GM19463 (cell line): Measurements from ENCODE around the gene PDE4D.

Experiments used
- ATAC-seq: cut with Tn5 transposase; IDR thresholded peaks from one replicate; pipeline ENCODE4 v1.9.1; 2021; ENCODE audit warnings: mild to moderate bottlenecking, moderate library complexity; ENCODE audit not compliant: unreplicated experiment

PDE4D gene

DNA sequence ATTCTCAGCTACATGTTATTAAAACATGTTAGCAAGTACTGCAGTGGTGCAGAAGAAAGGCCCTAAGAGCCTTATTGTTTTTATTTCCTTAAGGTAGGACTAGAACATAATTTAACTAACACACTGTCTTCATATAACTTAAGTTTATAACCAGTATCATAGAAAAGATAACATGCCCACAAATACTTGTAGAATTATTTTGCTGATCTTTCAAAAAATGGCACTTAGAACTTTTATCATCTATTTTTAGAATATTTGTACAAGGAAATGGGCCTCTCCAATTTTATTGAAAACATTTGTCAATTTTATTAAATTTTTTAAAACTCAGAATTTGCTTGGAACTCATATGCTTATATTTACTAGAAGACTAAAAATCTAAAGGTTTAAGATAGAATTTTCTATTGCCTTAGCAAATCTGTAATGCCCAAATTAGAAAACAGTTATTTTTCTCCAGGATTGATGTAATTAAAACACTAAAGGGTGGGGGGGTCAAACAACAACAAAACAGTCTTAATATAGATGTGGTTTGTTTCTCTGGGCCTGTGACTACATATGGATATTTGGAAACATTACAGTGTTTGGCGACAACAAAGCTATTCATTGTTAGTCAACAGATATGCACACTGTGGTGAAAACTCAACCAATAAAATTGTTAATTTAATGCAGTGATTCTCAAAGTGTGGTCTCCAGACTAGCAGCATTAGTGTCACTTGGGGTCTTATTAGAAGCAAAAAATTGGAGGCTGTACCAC is 360.4 kb downstream of the PDE4D start:
- no peak for ATAC-seq

DNA sequence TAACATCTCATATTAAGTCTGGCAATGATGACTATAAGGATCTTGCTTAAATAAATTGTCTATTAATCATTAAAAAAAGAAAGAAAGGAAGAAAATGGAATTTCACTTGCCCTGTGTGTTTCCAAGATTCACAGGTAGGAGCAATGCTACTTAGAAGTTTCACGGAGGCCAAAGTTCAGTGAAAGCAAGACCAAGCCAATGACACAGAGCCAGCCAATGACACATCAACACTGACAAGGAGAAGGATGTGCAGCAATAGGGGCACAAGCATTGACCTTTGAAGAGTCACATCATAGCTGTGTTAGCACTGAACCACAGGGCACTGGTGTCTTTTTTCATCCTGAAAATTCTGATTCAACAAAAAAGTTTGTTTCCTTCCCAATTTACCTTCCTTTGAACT is 364.3 kb downstream of the PDE4D start:
- ATAC-seq = no peak

DNA sequence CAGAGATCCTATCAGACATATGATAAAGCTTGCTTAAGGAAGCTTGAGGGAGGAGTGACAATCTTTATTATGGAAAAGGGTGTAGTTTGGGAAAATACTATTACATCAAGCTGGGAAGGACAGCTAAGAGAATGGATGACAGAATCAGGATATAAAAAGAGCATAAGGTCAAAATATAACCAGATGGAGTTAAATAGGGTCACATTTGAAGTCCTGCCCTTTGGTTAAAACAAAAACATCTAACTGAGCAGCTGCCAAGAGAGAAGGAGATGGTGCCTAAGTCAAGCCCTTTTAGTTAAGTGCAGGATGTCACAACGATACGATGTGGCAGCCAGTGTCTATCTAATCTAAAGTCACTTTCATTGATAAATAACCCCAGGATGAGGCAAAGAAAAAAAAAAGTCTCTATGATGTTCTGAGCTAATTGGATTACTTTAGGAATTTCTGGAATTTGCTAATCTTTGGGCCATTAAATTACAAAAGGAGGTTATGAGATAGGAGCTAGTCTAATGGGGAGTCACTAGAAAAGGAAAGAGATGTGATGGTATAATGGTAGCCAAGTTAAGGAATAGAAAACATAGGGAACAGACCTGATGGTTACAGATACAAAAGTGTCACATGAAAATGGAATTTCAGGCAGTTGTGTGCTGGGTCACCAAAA is 365.2 kb downstream of the PDE4D start:
- ATAC-seq = no peak

DNA sequence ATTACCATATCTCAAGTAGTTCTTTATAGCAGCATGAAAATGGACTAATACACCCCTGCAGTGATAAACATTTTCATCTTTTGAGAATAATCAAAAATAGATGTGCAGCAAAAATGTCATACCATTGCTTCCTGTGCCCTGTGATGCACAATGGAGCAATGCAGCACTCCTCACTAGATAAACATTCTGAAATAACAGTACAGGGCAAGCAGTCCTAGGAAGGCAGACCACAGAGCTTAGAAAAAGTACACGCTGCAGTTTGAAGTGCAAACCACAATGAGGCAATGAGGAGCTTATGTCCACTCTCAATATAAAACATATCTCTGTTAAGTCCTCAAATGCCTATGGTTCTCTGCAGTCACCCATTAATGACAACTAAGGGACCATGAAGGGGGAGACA is 367.6 kb downstream of the PDE4D start:
- no peak for ATAC-seq

DNA sequence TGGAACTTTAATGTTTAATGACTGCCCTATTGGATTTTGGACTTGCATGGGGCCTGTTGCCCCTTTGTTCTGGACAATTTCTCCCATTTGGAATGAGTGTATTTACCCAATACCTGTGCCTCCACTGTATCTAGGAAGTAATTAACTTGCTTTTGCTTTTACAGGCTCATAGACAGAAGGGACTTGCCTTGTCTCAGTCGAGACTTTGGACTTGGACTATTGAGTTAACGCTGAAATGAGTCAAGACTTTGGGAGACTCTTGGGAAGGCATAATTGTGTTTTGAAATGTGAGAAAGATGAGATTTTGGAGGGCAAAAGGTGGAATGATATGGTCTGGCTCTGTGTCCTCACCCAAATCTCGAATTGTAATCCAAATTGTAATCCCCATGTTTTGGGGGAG is 368.2 kb downstream of the PDE4D start:
- ATAC-seq = no peak

DNA sequence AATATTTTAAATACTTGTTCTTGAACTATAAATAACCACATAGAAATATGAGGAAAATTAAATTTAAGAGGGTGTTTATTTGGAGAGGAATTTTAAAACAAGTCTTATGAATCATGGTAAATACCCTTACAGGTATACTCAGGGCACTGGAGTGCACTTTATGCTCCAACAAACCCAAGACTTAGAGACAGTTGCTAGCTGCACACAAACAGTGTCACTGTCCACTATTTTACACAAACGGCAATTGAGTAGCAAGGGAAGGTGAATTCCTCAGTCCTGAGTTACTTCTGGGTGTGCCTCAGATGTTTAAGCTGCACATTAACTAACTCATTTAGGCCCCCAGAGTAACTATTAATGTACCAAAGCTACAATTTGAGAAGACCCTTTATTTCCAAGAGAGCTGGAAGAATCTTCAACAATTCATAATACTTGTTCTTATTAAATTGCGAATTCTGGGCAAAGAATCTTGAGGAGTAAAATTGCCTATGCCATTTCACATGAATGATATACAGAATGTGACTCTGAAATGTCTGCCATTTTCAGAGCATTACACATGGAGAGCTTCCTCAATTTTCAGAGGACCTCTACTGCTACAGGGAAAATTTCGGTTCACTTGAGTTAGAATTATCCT is 371.2 kb downstream of the PDE4D start:
- no peak for ATAC-seq

DNA sequence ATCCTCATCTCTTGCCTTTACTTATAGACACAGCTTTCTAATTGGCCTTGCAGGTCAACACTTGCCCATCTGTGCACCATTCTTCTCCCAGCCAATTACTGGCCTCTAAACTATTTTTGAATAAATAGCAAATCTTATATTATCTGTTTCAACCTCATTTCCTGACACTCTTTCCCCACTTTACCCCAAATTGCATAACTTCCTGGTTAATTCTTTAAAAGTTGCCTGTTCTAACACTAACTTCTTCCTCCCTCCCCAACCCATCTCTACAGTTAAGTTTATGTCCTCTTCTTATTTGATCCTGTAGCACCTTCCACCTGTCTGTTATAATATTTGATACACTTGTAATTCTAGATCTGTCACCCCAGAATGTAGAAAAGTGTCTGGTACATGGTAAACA is 372.1 kb downstream of the PDE4D start:
- ATAC-seq = no peak

DNA sequence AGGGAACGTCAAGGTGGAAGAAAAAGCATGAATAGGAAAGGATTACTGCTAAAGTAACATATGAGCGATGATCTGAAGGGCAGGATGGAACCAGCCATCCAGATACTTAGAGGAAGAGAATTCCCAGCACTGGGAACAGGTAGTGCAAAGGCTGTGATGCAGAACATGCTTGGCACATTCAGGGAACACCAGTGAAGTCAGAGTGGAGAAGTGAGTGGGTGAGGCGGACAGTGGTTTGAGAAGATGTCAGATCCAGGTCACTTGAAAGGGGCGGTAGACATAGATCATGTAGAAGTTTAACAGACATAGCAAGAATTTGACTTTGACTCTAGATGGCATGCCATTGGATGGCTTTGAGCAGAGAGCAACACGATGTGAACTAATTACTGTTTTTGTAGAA is 374.2 kb downstream of the PDE4D start:
- no peak for ATAC-seq

DNA sequence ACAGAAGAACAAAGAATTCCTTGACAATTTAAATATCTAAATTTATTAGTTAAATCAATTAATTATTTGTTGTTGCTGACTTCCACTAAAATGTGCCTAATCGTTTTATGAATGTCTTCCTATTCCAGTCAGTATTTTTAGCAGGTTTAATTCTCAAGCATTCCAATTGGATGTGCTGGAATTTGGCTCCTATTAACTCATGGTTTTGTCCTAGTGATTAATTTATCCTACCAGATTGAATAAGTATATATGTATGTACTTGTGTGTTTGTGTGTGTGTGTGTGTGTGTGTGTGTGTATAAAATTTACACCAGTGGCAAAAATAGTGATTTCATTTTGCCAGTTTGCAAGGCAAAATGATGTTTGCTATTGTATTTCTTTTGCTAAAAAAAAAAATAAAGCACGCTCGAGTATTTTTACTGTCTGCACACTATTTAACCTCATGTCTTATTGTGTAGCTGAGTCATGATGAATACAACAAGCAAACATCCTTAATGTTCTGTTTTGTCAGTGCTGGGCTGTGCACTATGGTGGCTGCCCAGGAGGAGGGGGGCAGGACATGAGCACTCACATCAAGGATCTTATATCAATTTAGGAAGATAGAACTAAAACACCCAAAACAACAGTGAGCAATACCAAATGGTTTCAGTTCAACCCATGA is 375.5 kb downstream of the PDE4D start:
- no peak for ATAC-seq

DNA sequence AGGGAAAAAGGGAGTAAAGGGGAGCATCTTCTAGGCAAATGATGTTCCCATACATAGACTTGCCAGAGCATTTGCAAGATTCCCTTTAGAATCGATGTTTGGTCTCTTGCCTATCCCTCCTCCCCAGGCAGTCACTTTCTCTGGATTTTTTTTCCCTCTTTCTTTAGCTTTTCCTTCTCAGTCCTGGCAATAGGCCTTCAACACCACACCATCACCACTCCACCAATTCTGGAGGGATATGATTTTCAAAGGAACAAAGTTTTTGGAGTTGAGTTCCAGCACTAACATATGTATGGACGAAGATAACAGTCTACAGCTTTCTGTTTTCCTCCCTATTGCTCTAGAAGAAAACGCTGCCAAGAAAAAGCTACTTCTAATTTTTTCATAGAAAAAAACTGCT is 377.4 kb downstream of the PDE4D start:
- no peak for ATAC-seq

DNA sequence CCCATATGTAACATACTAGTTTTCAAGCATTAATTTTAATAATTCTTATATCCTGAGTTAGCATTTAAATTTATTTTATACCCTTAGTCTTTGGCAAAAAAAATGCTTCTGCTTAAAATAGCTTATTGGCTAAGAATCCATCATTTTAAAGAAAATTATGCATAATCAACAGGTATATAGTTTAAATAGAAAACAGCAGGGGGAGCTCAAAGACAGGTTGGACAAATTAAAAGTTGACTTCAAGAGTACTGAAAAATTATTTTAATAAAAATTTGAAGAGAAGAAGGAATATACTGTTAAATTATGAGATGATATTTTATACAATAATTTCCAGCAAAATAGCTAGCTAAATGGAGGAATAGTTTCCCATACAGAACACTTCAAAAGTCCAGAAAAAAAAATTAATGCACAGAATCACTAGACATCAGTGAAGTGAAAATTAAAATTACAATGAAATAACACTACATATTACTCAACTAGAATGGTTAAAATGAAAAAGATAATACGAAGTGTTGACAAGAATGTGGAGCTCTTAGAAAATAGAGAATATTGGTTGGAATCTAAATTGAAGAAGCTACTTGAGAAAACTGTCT is 387.1 kb downstream of the PDE4D start:
- no peak for ATAC-seq

DNA sequence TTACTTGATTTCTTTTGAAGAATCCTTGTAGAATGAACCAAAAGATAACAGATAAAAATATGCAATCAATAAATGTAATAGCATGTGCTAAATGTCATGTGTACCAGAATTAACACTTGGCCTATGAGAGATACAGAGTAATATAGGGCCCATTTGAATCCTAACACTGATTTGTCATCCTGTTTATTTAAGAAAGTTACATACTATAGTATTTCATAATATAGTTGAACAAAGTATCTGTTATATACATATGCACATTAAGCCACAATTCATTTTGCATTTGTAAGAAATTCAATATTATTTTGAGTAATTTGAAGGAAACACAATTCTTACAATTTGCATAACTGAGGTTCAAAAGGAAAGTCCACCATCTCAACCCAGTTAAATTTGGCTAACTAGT is 389.5 kb downstream of the PDE4D start:
- no peak for ATAC-seq

DNA sequence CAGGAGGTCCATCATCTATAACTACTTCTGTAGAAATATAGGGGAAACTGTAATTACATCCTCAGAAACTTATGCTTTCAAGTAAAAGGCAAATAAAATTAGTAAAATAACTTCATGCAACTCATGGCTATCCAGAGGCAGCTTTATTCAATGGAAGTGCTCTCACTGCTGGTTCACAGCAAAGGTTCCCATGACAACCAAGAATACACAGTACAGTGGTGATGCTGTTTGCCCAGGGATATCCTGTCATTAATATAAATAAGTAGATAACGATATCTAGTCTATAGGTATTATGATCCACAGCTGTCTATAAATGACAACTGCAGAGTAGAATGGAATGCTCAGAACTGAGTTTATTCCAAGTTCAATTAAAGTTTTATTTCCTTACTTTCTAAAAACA is 390.3 kb downstream of the PDE4D start:
- ATAC-seq = no peak

DNA sequence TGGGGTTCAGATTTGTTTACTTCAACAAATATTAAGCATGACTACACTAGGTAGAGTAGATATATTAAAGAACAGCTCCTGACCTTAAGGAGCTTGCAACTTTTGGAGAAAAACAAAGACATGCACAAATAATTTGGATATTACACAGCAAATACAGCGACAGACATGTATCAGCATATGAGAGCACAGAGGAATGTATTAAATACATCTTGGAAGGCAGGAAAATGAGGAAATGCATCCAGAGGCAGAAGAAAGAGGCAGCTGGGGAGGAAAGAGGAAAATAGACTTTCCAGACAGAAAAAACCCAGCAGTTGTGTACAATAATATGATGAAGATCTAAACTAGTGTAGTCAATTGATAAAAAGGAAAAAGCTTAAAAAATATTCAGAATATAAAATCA is 392.2 kb downstream of the PDE4D start:
- ATAC-seq = no peak

DNA sequence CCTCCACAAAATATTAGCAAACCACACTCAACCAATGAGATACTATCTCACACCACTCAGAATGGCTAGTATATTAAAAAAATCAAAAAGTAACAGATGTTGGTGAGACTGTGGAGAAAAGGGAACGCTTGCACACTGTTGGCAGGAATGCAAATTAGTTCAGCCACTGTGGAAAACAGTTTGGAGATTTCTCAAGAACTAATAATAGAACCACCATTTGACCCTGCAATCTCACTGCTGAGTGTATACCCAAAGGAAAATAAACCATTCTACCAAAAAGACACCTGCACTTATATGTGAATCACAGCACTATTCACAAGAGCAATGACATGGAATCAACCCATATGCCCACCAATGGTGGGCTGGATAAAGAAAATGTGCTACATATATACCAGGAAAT is 393.5 kb downstream of the PDE4D start:
- ATAC-seq = no peak

DNA sequence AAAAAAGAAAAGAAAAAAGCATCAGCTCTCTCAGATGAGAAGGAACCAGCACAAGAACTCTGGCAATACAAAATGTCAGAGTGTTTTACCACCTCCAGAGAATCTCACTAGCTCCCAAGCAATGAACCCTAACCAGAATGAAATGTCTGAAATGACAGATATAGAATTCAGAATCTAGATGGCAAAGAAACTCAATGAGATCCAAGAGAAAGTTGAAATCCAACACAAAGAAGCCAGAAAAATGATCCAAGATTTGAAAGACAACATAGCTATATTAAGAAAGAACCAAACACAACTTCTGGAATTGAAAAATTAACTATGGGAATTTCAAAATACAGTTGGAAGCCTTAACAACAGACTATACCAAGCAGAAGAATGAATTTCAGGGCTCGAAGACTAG is 396.3 kb downstream of the PDE4D start:
- no peak for ATAC-seq

DNA sequence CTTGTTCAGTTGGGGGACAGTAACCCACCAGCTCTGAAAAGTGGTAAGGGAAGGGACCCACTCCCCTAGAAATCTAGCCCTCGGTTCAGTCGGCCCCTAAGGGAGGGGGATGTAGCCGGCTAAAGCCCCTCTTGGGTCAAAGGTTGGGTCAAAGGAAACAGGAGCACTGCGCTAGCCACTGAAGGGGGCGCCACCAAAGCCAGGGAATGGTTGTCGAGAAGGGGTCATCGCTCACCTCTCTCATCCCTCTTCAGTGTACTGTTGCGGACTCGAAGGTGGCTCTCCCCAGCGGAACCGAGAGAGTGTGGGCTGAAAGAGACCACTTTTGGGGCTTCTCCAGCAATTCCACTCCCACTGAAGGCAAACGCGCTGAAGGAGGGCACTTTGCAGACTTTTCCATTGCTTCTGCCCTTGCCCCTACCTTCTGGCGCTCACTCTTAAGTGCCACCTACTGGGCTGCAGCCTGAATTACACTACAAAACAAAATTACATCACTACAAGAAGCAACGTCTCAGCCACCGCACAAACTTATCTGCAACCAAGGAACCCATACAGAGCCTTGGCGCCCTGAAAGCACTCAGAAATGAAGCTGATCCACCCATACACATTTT is 396.9 kb downstream of the PDE4D start:
- ATAC-seq = no peak

DNA sequence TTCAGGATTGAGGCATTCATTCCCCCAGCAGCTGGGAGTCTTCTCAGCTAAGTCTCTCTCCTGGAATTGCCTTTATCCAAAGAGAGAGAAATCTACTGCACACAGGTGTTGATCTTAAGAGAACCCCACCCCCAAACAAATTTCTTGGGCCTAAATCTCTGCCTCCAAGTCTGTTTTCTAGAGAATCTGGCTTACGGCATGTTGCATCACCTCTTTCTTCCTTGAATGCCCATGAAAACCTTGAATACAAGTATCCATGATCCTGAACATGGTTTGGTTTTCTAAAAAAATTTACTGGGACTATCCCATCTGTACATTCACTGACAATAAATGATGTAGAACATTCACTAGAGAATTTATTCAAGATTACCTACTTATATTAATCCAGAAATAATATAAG is 401.6 kb downstream of the PDE4D start:
- ATAC-seq = no peak

DNA sequence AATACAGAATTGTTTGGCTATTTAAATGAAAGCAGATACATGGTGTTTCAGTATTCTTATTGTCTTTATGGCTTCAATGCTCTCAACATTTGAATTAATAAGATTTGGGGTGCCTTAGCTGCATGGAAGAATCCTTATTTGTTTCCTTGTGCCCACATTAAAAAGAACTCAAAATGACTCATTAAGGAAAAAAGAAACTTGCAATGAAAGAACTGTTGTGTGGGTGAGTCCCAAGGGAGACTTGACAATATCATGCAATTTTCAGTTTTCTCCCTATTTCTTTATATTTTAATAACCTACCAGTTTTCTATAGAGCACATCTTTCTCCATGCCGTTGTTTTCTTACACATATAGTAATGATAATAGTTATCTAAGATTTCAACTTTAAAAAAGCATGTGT is 404.0 kb downstream of the PDE4D start:
- ATAC-seq = no peak

DNA sequence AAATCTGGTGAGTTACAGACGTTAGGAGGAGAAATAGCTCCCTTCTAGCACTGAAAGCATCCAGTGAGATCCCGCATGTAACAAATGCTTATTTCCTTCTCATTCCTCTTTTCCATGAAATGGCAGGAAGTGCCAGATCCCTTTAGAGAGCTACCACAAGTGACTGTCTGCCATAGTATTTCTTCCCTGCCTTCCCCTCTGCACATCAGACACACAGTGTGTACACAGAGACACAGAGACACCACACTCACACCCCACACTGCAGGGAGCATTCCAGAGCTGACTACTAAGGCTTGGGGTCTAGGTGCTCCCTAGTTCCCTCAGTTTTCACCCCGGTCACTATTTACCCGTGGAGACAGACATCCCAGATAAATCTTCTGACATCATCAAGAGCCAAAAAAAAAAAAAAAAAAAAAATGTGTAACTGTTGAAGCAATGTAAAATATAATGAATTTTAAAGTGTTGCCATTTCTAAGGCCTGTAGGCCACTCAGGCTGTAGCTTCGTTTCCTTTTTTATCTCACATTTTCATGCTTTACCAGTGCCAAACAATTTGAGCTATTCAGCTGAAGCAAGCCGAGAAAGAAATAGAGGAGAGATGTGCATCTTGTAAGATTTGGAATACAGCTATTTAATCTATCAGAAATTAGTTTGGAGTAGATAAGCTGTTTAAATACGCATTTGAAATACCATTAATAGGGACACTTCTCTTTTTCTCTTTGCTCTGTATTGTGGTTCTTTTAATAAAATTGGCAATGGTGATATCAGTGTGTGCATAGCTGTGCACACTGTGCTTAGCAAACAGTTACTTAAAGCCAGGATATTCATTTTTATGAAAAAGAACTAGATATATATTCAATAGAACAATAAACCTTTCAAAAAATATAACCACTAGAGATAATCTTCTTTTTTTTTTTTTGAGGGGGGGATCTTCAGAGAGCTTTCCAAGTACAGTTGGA is 405.5 kb downstream of the PDE4D start:
- ATAC-seq = no peak
